Karpas-422 (cell line): ENCODE data around the gene B4GALNT4. TPM values are rescaled to one million over a fixed set of nuclear protein-coding genes. Genes with fewer than 3 reads are reported as not detected.

Experiments used
- DNase-seq: peaks from one replicate; pipeline ENCODE4 v3.0.0-alpha.2; 2015
- H2AFZ ChIP-seq: fragments of 200-600 bp; sonication (generic); 2 replicates; pipeline ENCODE4 v1.6.1; 2014; ENCODE audit warnings: antibody characterized with exemption, low read length, mixed read lengths
- H3K27ac ChIP-seq: fragments of 200-600 bp; sonication (generic); 2 replicates; pipeline ENCODE4 v1.5.1; 2014; ENCODE audit warnings: mild to moderate bottlenecking, low read length, moderate library complexity
- H3K27me3 ChIP-seq: fragments of 200-600 bp; sonication (generic); 2 replicates; pipeline ENCODE4 v1.6.1; 2014; ENCODE audit warnings: low read length, mixed read lengths
- H3K36me3 ChIP-seq: fragments of 200-600 bp; sonication (generic); 2 replicates; pipeline ENCODE4 v1.6.1; 2014; ENCODE audit warnings: low read length, mixed read lengths; ENCODE audit not compliant: insufficient read depth
- H3K4me1 ChIP-seq: fragments of 200-600 bp; sonication (generic); 2 replicates; pipeline ENCODE4 v1.6.1; 2014; ENCODE audit warnings: mild to moderate bottlenecking, low read length, mixed read lengths
- H3K4me2 ChIP-seq: fragments of 200-600 bp; sonication (generic); 2 replicates; pipeline ENCODE4 v1.6.1; 2014; ENCODE audit warnings: low read length, low read depth, mild to moderate bottlenecking; ENCODE audit not compliant: poor library complexity, severe bottlenecking
- H3K4me3 ChIP-seq: fragments of 200-600 bp; sonication (generic); 2 replicates; pipeline ENCODE4 v1.5.1; 2014; ENCODE audit warnings: mild to moderate bottlenecking, antibody characterized with exemption, low read length, mixed read lengths
- H3K79me2 ChIP-seq: fragments of 200-600 bp; sonication (generic); 2 replicates; pipeline ENCODE4 v1.6.1; 2014; ENCODE audit warnings: mild to moderate bottlenecking, low read length, mixed read lengths
- H3K9ac ChIP-seq: fragments of 200-600 bp; sonication (generic); 2 replicates; pipeline ENCODE4 v1.6.0; 2014; ENCODE audit warnings: low read length
- H3K9me2 ChIP-seq: fragments of 200-600 bp; sonication (generic), shearing (Covaris generic); replicated peaks from 2 replicates; pipeline ENCODE4 v1.6.0; 2014; ENCODE audit warnings: mild to moderate bottlenecking, low read length, moderate library complexity; ENCODE audit not compliant: insufficient read depth
- H3K9me3 ChIP-seq: fragments of 300-700, 200-600 bp; sonication (generic); 2 replicates; pipeline ENCODE4 v1.6.1; 2014; ENCODE audit warnings: low read length, mixed read lengths
- H4K20me1 ChIP-seq: fragments of 200-600 bp; sonication (generic); 2 replicates; pipeline ENCODE4 v1.6.1; 2014; ENCODE audit warnings: mild to moderate bottlenecking, antibody characterized with exemption, low read length, low read depth; ENCODE audit not compliant: insufficient read depth
- total RNA-seq: library from RNA; depleted of rRNA; stranded (reverse); fragments of >200 nt; shearing (Covaris generic); gene quantifications from 2 replicates; pipeline ENCODE4 v1.2.3, GENCODE V29; 2014; ENCODE audit warnings: low replicate concordance

Gene B4GALNT4
- total RNA-seq, 1 experiment from 2014 or later: not detected

DNA sequence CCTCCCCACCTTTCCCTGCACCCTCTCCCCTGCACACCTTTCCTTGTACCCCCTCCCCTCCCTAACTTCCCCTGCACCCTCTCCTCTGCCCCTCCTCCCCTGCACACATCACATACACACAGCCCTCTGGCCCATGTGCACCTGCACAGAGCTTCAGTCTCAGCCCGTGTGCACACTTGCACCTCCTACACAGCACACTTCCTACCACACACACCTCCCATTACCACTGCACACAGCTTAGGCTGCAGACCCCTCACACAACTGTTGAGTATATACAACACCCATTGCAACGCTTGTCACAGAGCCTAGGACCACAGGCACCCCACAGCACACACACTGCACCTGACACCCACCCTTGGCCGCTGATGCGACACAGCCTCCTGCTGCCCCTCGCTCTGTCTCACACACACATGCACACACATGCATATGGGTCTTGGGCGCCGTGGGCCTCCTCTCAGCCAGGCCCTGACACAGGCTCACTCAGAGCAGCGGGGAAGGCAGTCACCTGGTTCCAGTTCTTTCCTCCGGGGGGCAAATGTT, 45.1 kb downstream of the B4GALNT4 start:
- no peak overlapping the region for H3K27ac ChIP-seq
- H3K79me2 ChIP-seq: no peaks in the 10 kb centered on the region
- no peak for DNase-seq
- no peaks in the 10 kb centered on the region for H3K27me3 ChIP-seq
- H3K36me3 ChIP-seq: no peaks in the 10 kb centered on the region
- no peaks in the 10 kb centered on the region for H3K9me2 ChIP-seq
- no peak overlapping the region for H3K4me3 ChIP-seq
- H3K4me1 ChIP-seq: no peaks in the 10 kb centered on the region
- H3K9me3 ChIP-seq: no peaks in the 10 kb centered on the region
- 0 out of 2 replicates have a peak, but pooled peaks cover 3% of the 10 kb centered on the region for H4K20me1 ChIP-seq
- H3K4me2 ChIP-seq: no peak overlapping the region
- H3K9ac ChIP-seq: no peak overlapping the region
- H2AFZ ChIP-seq: no peak overlapping the region

DNA sequence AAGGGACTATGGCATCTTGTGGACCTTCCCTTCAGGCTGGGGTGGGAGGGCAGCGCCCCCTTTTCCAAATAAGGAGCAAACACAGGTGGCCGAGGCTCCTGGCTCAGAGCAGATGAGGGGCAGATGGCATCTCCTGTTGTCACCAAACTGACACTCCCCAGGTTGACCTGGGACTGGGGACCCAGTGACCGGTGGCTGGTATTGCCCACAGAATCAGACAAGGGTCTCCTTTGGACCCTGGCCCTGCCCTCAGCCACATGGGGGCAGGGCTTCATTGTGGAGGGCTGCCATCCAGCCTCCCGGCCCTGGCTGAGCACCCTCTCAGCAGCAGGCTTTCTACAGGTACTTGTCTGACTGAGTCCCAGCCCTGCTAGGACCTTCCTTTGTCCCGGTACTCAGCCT, 46.3 kb downstream of the B4GALNT4 start:
- H3K36me3 ChIP-seq: no peaks in the 10 kb centered on the region
- no peaks in the 10 kb centered on the region for H3K27me3 ChIP-seq
- H3K79me2 ChIP-seq: no peaks in the 10 kb centered on the region
- H3K9ac ChIP-seq: no peak overlapping the region
- no peaks in the 10 kb centered on the region for H3K4me1 ChIP-seq
- 0 out of 2 replicates have a peak, but pooled peaks cover 3% of the 10 kb centered on the region for H4K20me1 ChIP-seq
- H3K9me3 ChIP-seq: no peaks in the 10 kb centered on the region
- no peak for DNase-seq
- no peak overlapping the region for H3K4me2 ChIP-seq
- no peaks in the 10 kb centered on the region for H3K9me2 ChIP-seq
- H3K27ac ChIP-seq: no peak overlapping the region
- H3K4me3 ChIP-seq: no peak overlapping the region
- H2AFZ ChIP-seq: no peak overlapping the region

DNA sequence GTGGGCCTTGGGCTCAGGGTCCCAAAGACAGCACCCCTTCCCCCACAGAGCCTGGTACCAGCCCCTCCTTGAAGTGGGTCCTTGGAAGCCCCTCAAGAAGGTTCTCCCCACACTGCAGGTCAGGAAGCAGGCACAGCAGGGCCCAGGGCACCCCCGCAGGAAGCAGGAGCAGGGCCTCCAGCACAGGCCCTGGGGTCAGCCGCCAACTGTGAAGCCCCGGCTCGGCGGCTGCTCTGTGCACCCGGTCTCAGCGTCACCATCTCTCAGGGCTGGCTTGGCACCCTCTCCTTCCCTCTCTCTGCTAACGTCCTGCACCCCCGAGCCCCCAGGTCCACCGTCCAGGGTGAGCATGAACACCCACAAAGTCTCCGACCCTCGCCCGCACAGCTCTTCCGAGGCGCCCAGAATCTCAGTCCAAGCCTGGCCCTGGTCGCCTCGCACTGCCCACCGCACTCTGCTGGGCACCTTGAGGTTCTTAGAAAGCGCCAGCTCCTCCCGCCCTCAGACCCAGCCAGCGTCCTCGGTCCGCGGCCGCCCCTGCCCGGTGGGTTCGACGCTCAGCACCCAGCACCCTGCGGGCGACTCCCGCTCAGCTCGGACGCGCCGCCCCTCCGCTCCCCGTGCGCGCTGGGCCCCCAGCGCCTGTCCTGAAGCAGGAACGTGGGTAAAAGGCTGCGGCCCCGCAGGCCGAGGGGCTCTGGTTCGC, 46.9 kb downstream of the B4GALNT4 start:
- Histone ChIP-seq H3K36me3 (no peaks in the 10 kb centered on the region), H2AFZ (no peak overlapping the region), H3K4me2 (no peak overlapping the region), H3K27me3 (no peaks in the 10 kb centered on the region), H3K4me1 (no peaks in the 10 kb centered on the region), H3K9me3 (no peaks in the 10 kb centered on the region), H4K20me1 (0 out of 2 replicates have a peak, but pooled peaks cover 3% of the 10 kb centered on the region), H3K9ac (no peak overlapping the region), H3K79me2 (no peaks in the 10 kb centered on the region), H3K4me3 (no peak overlapping the region), H3K9me2 (no peaks in the 10 kb centered on the region), H3K27ac (no peak overlapping the region)
- no peak for DNase-seq

DNA sequence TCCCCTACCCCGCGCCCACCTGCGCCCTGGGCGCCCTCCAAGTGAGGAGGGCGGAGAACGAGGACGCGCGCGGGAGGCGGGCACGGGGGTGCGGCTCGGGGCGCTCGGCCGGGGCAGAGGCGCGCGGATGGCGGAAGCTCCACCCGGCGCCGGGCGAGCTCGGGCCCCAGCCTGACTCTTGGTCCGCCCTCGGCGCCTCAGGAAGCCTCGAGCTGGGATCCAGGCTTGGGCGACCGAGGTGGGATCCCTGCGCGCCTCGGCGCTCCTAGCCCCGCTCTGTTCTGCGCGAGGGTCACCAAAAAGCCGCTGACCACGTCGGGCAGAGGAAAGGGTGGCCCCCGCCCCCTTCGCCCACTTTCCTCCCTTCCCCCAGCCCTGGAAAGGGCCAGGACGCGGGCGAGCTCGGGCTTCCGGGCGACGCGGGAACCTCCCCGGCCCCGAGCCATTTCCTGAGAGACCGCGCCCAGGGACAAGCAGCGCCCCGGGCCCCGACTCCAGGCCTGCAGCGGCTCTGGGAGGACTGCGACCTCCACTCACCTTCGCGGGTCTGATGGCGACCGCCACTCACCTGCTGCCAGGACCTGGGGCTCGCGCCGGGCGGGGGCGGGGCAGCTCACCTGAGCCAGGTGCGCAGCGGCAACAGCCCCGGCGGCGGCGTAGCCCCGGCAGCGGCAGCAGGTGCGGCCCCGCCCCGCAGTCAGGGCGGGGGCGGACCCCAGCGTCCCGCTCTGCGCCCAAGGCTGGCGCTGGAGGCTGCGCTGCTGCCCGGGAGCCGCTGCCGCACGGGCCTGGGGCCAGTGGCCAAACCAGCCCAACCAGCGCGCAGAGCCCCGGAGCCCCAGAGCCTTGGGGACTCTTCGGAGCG, 47.7 kb downstream of the B4GALNT4 start:
- 0 out of 2 replicates have a peak, but pooled peaks cover 3% of the 10 kb centered on the region for H4K20me1 ChIP-seq
- H2AFZ ChIP-seq: no peak overlapping the region
- H3K79me2 ChIP-seq: no peaks in the 10 kb centered on the region
- no peak for DNase-seq
- no peaks in the 10 kb centered on the region for H3K27me3 ChIP-seq
- no peak overlapping the region for H3K4me2 ChIP-seq
- no peak overlapping the region for H3K4me3 ChIP-seq
- H3K4me1 ChIP-seq: no peaks in the 10 kb centered on the region
- no peaks in the 10 kb centered on the region for H3K36me3 ChIP-seq
- no peak overlapping the region for H3K9ac ChIP-seq
- H3K9me2 ChIP-seq: no peaks in the 10 kb centered on the region
- H3K9me3 ChIP-seq: no peaks in the 10 kb centered on the region
- H3K27ac ChIP-seq: no peak overlapping the region

DNA sequence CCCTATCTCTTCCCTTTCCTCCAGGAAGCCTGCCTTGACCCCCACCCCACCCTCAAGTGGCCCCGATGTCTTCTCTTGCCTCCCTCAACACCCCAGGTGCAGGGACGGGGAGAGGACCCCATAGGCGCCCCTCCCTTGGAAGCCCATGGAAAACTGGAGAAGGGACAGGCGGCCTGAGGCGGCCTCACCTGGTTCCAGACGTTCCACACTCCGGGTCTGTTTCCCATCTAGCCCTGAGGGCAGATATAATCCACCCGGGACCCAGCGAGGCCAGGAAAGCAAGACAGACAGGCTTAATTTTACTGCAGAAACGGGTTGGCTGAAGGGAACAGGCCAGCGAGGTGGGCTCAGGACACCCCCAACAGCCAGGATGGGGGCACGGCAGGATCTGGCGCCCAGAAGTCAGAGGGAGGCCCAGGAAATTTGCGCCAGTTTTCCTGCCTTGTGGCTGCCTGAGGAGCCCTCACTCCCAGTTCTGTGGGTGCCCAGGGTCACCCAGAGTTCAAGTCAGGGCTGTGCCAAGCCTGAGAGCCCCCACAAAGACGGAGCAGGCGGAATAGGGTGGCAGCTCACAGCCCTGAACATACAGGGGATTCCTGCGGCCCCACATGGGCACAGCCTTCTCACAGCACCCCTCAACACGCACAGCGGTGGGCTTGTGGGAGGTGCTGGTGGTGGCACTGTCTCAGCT, 48.5 kb downstream of the B4GALNT4 start:
- Histone ChIP-seq H2AFZ (no peak overlapping the region), H3K36me3 (no peaks in the 10 kb centered on the region), H3K4me3 (no peak overlapping the region), H3K9me3 (no peaks in the 10 kb centered on the region), H3K4me2 (no peak overlapping the region), H4K20me1 (0 out of 2 replicates have a peak, but pooled peaks cover 3% of the 10 kb centered on the region), H3K79me2 (no peaks in the 10 kb centered on the region), H3K27ac (no peak overlapping the region), H3K4me1 (no peaks in the 10 kb centered on the region), H3K27me3 (no peaks in the 10 kb centered on the region), H3K9ac (no peak overlapping the region), H3K9me2 (no peaks in the 10 kb centered on the region)
- no peak for DNase-seq

DNA sequence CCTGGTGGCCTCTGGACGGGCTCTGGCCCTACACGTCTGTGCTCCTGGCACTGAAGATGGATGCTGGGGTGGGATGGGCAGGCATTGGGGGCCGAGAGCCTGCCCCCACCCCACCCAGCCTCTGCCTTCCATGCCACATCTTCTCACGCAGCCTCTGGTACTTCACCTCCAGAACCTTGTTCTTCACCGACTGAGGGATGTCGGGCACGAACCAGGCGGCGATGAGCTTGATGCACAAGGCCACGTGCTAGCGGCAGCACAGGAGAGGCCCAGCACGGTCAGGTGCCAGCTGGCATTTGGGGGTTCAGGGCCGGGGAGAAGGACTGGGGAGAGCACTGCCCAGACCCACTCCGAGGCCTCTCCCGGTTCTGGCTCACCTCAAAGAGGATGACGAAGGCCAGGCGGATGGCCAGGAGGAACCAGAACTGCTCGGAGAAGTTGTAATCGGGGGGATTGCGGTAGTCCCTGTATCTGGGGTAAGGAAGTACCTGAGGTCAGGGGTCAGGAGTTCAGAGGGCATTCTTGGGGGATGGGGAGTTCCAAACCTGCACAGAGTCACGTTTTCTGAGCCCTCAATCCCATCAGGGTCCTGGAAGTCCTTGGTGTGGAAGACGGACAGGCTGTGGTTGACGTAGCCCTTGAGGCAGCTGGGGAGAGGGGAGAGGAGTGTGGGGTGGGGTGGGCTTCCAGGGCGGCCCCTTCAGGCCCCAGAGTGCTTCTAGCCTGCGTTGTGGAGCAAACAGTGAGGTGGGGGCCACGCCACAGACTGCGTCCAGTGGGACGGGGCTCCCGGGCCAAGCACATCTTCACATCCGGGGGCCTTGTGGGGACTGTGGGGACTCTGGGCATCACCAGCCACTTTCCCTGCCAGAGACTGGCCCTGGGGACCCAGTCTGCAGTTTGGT, 49.3 kb downstream of the B4GALNT4 start:
- no peaks in the 10 kb centered on the region for H3K9me2 ChIP-seq
- no peak overlapping the region for H2AFZ ChIP-seq
- no peaks in the 10 kb centered on the region for H4K20me1 ChIP-seq
- H3K79me2 ChIP-seq: no peaks in the 10 kb centered on the region
- no peaks in the 10 kb centered on the region for H3K36me3 ChIP-seq
- DNase-seq: no peak
- no peak overlapping the region for H3K9ac ChIP-seq
- no peak overlapping the region for H3K27ac ChIP-seq
- H3K4me3 ChIP-seq: no peak overlapping the region
- H3K4me1 ChIP-seq: no peaks in the 10 kb centered on the region
- H3K27me3 ChIP-seq: no peaks in the 10 kb centered on the region
- no peak overlapping the region for H3K4me2 ChIP-seq
- no peaks in the 10 kb centered on the region for H3K9me3 ChIP-seq

DNA sequence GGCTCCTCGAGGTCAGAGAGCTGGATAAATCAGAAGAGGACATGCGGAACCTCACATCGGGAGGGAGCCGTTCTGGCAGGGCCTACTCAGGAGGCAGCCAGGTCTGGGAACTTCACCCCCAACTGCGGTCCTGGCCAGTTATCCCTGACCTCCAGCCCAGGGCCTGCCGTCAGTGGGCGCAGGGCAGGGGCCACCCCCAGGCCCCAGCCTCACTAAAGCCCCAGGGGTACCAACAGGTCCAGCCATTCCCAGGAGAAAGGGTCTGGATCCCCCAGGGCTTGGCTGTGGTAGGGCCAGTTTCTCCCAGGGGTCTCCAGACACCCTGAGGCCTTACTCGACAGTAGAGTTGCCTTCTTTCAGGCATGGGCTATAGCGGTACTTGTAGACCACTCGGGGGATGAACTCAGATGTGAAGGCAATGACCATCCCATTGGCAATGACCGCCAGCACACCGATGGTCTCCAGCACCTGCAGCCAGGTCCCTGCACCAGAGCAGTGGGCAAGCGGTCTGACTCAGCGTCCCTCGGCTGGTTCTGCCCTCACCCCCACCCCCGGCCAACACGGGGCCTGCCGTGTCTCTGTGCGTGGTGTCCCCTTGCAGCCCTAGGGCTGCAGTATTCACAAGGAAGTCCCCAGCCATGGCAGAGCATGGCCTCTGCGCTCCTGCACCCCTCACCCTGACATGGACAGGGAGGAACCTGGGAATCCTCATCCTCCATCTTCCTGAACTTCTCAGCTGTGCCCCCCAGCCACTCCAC, 50.1 kb downstream of the B4GALNT4 start:
- no peak overlapping the region for H3K4me3 ChIP-seq
- no peaks in the 10 kb centered on the region for H3K79me2 ChIP-seq
- no peak for DNase-seq
- H3K4me1 ChIP-seq: no peaks in the 10 kb centered on the region
- H3K27ac ChIP-seq: no peak overlapping the region
- no peaks in the 10 kb centered on the region for H3K27me3 ChIP-seq
- no peak overlapping the region for H3K9ac ChIP-seq
- H3K9me2 ChIP-seq: no peaks in the 10 kb centered on the region
- no peak overlapping the region for H3K4me2 ChIP-seq
- no peaks in the 10 kb centered on the region for H3K36me3 ChIP-seq
- H3K9me3 ChIP-seq: no peaks in the 10 kb centered on the region
- H4K20me1 ChIP-seq: no peaks in the 10 kb centered on the region
- H2AFZ ChIP-seq: no peak overlapping the region
